Effector memory CD4-positive, alpha-beta T cell (primary cell): ENCODE results near the gene TEKT3.

Experiments used
- DNase-seq, 3 donors: peaks; one replicate each; pipeline ENCODE4 v3.0.0-alpha.2; 2020
- H3K27ac ChIP-seq: 2 replicates; pipeline ENCODE4 v1.7.0; 2013; ENCODE audit warnings: mild to moderate bottlenecking, low read length, moderate library complexity; ENCODE audit not compliant: insufficient read depth, poor library complexity, severe bottlenecking
- H3K27me3 ChIP-seq: replicated peaks from 2 replicates; pipeline ENCODE4 v1.7.0; 2013; ENCODE audit warnings: mild to moderate bottlenecking, low read length; ENCODE audit not compliant: insufficient read depth, control insufficient read depth, poor library complexity, severe bottlenecking
- H3K36me3 ChIP-seq: 2 replicates; pipeline ENCODE4 v1.7.0; 2013; ENCODE audit warnings: mild to moderate bottlenecking, low read length, moderate library complexity; ENCODE audit not compliant: control insufficient read depth, insufficient read depth
- H3K4me1 ChIP-seq: 2 replicates; pipeline ENCODE4 v1.7.0; 2013; ENCODE audit warnings: low read length, mild to moderate bottlenecking; ENCODE audit not compliant: control insufficient read depth, insufficient read depth, poor library complexity, severe bottlenecking
- H3K4me3 ChIP-seq: 2 replicates; pipeline ENCODE4 v1.7.0; 2013; ENCODE audit warnings: low read length, low read depth, mild to moderate bottlenecking; ENCODE audit not compliant: insufficient read depth, poor library complexity, severe bottlenecking
- H3K9me3 ChIP-seq: 2 replicates; pipeline ENCODE4 v1.7.0; 2013; ENCODE audit warnings: mild to moderate bottlenecking, low read length, moderate library complexity; ENCODE audit not compliant: control insufficient read depth

Gene TEKT3

DNA sequence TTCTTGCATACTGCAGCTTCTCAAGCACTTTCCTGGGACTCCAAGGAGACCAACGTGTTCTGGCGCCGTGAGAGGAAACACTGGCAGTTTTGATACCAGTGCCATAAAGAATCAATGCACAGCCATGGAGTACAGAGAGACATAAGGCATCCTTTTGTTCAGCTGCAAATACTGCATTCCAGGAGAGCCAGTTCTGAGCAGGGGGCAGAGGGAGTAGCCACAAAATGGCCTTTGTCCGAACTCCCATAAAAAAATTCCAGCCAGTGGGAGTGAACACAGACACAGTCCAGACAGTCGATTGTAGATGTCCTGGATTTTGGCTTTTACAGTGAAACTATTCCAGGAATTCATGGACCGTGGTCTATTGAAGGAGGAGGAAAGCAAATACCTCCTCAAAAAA, 36.2 kb upstream of the TEKT3 start:
- DNase-seq, result no peak
- no peak overlapping the region for H3K4me3 ChIP-seq
- no peaks in the 10 kb centered on the region for H3K9me3 ChIP-seq
- no peaks in the 10 kb centered on the region for H3K4me1 ChIP-seq
- H3K27me3 ChIP-seq, result no peaks in the 10 kb centered on the region
- no peak overlapping the region for H3K27ac ChIP-seq
- H3K36me3 ChIP-seq, result no peaks in the 10 kb centered on the region

DNA sequence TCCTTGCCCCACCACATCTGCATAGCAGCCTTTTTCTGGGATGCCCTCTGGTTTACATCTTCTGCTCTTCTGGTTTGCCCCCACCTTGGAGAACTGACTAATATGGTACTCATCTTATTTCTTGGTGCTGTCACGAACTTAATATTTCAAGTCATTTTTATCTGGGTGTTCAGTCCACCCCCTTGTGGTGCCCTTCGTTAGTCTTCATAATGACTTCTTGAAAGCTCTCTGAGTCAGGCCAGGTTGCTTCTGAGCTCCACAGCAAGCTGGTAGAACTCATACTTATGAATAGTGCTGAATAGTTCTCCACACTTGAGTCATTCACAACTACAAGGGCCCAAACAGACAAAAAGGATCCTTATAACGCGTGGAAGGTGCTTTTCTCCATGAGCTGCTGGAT, 35.8 kb upstream of the TEKT3 start:
- Histone ChIP-seq H3K36me3 (no peaks in the 10 kb centered on the region), H3K27ac (no peak overlapping the region), H3K27me3 (no peaks in the 10 kb centered on the region), H3K9me3 (no peaks in the 10 kb centered on the region), H3K4me1 (no peaks in the 10 kb centered on the region), H3K4me3 (no peak overlapping the region)
- DNase-seq, result no peak

DNA sequence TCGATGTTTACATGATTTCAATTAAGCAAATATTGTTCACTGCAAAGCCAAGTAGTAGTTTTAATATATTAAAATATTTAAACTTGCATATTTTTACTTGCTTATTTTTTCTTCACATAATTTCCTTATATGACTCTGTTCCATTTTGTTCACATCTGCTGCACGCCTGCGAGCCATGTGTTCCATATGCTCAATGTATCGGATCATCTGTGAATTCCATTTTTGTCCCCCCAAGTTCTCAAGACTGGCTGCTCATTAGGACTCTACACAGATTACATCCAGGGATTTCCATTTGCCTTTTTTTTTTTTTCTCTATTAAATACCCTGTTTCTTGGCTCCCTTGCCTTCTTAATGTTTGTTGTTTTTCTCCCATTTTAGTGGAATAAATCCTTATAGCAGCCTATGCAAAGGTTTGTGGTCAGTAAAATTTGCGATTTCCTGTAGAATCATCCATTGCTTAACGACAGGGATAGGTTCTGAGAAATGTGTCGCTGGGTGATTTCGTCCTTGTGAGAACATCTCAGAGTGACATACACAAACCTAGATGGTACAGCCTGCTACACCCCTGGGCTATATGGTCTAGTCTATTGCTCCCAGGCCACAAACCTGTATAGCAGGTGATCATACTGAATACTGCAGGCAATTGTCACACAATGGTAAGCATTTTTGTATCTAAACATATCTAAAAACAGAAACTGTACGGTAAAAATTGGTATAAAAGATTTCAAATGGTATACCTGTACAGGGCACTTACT, 30.2 kb upstream of the TEKT3 start:
- no peaks in the 10 kb centered on the region for H3K36me3 ChIP-seq
- H3K9me3 ChIP-seq, result no peaks in the 10 kb centered on the region
- H3K4me3 ChIP-seq, result no peak overlapping the region
- no peaks in the 10 kb centered on the region for H3K27me3 ChIP-seq
- H3K27ac ChIP-seq, result no peak overlapping the region
- H3K4me1 ChIP-seq, result no peaks in the 10 kb centered on the region
- no peak for DNase-seq

DNA sequence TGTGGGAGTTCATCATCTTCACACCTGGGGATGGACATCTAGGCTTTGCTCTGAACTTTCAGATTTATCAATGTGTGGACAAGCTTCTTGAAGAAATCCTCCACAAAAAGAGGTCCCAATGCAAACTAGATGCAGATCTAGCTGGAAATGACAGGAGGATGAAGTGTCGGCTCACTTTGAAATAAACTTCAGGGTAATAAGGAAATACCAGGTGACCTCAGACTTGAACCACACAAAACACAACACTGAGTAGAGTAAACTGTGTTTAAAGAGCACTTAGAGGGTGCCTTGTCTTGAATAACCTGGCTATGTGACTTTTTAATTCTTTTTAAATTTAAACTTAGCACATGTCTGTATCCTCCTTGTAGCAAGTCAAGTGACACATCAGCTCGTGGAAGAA, 27.2 kb upstream of the TEKT3 start:
- no peak overlapping the region for H3K27ac ChIP-seq
- H3K36me3 ChIP-seq, result no peaks in the 10 kb centered on the region
- H3K9me3 ChIP-seq, result no peaks in the 10 kb centered on the region
- H3K4me3 ChIP-seq, result no peak overlapping the region
- no peak for DNase-seq
- H3K27me3 ChIP-seq, result no peaks in the 10 kb centered on the region
- H3K4me1 ChIP-seq, result no peaks in the 10 kb centered on the region

DNA sequence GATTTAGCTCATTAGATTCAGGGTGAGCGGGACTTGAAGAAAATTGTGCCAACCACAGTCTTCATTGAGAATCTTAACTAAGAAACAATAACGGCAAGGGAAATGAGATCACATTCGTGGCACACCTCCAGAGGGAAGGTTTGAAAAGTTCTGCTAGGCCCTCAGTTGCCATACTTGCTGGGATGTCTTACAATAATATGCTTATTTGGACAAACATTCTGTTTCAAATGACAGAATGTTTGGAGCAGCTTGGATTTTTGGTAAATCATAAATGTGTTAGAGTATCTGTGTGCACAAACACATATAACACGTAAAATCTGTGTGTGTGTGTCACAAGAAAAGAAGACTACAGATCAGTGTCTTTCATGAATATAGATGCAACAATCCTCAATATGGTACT, 24.6 kb upstream of the TEKT3 start:
- no peaks in the 10 kb centered on the region for H3K9me3 ChIP-seq
- H3K4me3 ChIP-seq, result no peak overlapping the region
- no peaks in the 10 kb centered on the region for H3K4me1 ChIP-seq
- no peak for DNase-seq
- H3K27ac ChIP-seq, result no peak overlapping the region
- no peaks in the 10 kb centered on the region for H3K36me3 ChIP-seq
- H3K27me3 ChIP-seq, result no peaks in the 10 kb centered on the region

DNA sequence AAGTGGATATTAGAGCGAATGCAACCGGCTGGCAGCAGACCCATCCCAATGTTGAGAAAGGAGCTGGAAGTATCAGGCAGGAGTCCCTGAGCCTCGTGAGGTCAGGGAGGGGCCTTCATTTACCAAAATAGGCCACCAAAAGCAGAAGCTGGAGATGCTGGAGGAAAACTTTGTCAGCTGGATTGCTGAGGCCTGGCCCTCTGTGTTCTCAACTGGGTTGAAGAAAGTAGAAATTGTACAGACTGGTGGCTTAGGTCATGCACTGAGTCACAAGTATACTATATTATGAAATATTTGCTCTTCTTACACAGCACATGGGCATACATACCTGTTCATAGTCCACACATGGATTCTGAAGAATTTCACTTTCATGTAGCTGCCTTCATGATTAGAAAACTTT, 23.2 kb upstream of the TEKT3 start:
- Histone ChIP-seq H3K4me3 (no peak overlapping the region), H3K4me1 (no peaks in the 10 kb centered on the region), H3K27ac (no peak overlapping the region), H3K27me3 (no peaks in the 10 kb centered on the region), H3K9me3 (no peaks in the 10 kb centered on the region), H3K36me3 (no peaks in the 10 kb centered on the region)
- no peak for DNase-seq

DNA sequence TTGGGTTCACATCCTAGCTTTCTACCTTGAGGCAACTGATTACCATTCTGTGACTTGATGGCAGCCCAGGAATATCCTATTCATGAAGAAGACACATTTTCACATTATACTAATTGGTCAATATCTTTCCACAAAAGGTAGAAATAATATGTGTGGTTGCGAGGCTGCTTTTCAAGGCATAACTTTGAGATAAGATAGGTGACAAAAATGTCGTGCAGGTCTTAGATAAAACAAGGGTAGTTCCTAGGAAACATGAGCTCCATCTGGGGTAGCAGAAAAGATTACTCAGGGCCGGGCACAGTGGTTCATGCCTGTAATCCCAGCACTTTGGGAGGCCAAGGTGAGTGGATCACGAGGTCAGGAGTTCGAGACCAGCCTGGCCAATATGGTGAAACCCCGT, 22.3 kb upstream of the TEKT3 start:
- Histone ChIP-seq H3K27me3 (no peaks in the 10 kb centered on the region), H3K27ac (no peak overlapping the region), H3K9me3 (no peaks in the 10 kb centered on the region), H3K36me3 (no peaks in the 10 kb centered on the region), H3K4me3 (no peak overlapping the region), H3K4me1 (no peaks in the 10 kb centered on the region)
- no peak for DNase-seq

DNA sequence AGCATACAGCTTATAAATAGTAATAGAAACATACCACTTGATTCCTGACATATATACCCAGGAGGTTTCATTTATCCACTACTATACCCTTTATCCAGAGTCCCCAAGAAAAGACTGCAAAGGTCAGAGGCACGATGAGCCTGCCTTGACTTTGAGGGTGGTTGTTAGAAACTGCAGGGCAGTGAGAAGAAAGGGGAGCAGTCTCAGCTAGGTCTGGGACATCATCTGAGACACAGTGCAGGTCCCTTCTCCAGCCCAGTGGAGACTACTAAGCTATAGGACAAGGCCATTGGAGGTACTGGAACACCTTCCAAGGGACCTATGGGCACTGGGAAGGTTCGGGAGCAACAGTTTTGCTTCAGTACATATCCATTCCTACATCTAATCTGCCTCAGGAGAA, 20.2 kb upstream of the TEKT3 start:
- H3K9me3 ChIP-seq, result no peaks in the 10 kb centered on the region
- no peaks in the 10 kb centered on the region for H3K27me3 ChIP-seq
- DNase-seq, result no peak
- H3K27ac ChIP-seq, result no peak overlapping the region
- no peaks in the 10 kb centered on the region for H3K4me1 ChIP-seq
- H3K4me3 ChIP-seq, result no peak overlapping the region
- H3K36me3 ChIP-seq, result no peaks in the 10 kb centered on the region

DNA sequence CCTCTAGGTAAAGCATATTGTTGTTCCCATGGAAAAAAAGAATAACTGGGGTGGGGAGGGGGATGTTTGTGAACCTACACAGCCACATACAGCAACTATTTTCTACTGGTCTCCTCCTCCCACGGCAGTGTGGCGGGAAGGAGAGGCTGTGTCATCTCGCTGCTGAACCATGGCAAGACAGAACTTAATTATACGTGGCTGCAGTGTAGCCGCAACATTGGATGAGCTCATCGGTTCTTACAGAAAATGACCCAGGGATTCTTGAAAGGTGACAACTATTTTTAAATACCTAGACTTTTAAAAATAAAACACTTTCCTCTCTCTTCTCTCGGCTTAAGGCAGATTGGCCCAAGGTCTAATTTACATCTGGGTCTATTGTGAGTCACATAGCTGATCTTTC, 19.8 kb upstream of the TEKT3 start:
- no peak for DNase-seq
- H3K9me3 ChIP-seq, result no peaks in the 10 kb centered on the region
- H3K27me3 ChIP-seq, result no peaks in the 10 kb centered on the region
- no peak overlapping the region for H3K27ac ChIP-seq
- H3K36me3 ChIP-seq, result no peaks in the 10 kb centered on the region
- no peaks in the 10 kb centered on the region for H3K4me1 ChIP-seq
- no peak overlapping the region for H3K4me3 ChIP-seq

DNA sequence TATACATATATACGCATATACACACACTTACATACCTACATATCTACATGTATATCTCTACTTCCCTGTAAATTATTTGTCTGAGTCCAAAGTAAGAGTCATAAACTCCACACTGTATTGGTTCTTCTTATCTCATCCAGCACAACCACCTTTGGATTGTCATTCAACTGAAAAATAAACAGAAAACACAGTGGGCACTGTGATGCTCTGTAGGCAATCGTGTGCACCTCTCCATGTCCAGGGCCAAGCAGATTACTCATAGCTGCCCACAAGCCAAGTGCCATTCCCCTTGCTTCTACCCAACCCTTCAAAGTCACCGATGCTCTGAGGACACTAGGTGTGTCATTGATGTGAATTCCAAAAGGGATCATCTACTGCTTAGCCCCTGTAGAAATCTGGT, 12.9 kb upstream of the TEKT3 start:
- H3K4me1 ChIP-seq, result no peaks in the 10 kb centered on the region
- H3K9me3 ChIP-seq, result no peaks in the 10 kb centered on the region
- no peak for DNase-seq
- H3K36me3 ChIP-seq, result no peaks in the 10 kb centered on the region
- H3K27ac ChIP-seq, result no peak overlapping the region
- no peak overlapping the region for H3K4me3 ChIP-seq
- peaks cover 6% of the 10 kb centered on the region for H3K27me3 ChIP-seq
